MM.1S (cell line): ENCODE measurements around the gene SPAG17.

Experiments
- CTCF ChIP-seq: fragments of 300-600 bp; sonication (generic); IDR thresholded peaks from 2 replicates; pipeline ENCODE4 v1.5.1; 2016; ENCODE audit warnings: antibody characterized with exemption, low read length, mixed read lengths
- EZH2phosphoT487 ChIP-seq: fragments of 300-600 bp; sonication (generic); IDR thresholded peaks from 2 replicates; pipeline ENCODE4 v1.6.1; 2018; ENCODE audit warnings: antibody characterized with exemption, low read length

DNA sequence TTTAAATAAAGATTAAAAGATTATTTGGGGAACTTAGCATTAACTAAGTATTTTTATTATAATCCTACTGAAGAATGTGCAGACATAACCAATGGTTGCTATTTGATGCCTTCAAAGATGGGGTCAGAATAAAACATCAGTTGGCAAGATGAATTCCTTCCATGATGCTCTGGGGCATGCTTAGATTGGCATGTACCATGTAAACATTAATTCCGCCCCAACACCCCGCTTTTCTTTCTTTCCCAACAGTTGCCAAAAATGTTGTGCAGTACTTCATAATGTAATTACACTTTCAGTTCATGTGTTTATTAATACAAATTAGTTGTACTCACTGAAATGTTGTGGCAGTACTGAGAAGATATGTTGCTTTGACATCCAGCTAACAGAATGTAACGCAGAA, 82.6 kb downstream of the SPAG17 start:
- TF ChIP-seq CTCF: no peak
- no peak for TF ChIP-seq EZH2phosphoT487
